ENCODE results near the gene TPD52L1. TPM values are rescaled to one million over a fixed set of nuclear protein-coding genes. Genes with fewer than 3 reads are reported as not detected.

TPD52L1 gene
- total and polyA plus RNA-seq, 2 donors (not counting 1 experiment from before 2014, with no cell fraction given) = not detected

GRCh38 chr6:125121894-125122293, 31.7 kb upstream of the TPD52L1 start:
- POLR2A ChIA-PET = no interaction called here
- Histone ChIP-seq H4K20me1 (ENCODE audit: control insufficient read depth, insufficient read depth, low read length, poor library complexity, severe bottlenecking) (no peaks in the 10 kb centered on the region), H2AFZ (ENCODE audit: insufficient read depth, low read depth, low read length, poor library complexity, severe bottlenecking) (no peak overlapping the region), H3K27ac (ENCODE audit: low read length in 2 of 2) (no peak overlapping the region), H3K4me3 (ENCODE audit: control extremely low read depth in 1 of 5, extremely low read depth in 1 of 5, insufficient read depth in 1 of 5, low read depth in 2 of 5, low read length in 4 of 5) (no peak overlapping the region), H3K9me3 (ENCODE audit: control extremely low read depth in 1 of 3, control insufficient read depth in 2 of 3, insufficient read depth in 1 of 3, low read length in 2 of 3) (peaks cover 0 to 6% (median 0%) of the 10 kb centered on the region in 3 donors), H3K4me2 (replicated peaks; ENCODE audit: low read depth, low read length, poor library complexity, severe bottlenecking) (no peak overlapping the region), H3K4me1 (ENCODE audit: control insufficient read depth in 2 of 2, insufficient read depth in 2 of 2, low read length in 2 of 2) (no peaks in the 10 kb centered on the region), H3K9ac (ENCODE audit: low read length) (no peak overlapping the region), H3K36me3 (replicated peaks in 1 of 2; ENCODE audit: control extremely low read depth in 1 of 2, control insufficient read depth in 1 of 2, extremely low read depth in 1 of 2, insufficient read depth in 2 of 2, low read length in 1 of 2) (no peaks in the 10 kb centered on the region), H3K27me3 (replicated peaks in 1 of 4; ENCODE audit: control extremely low read depth in 1 of 4, control insufficient read depth in 3 of 4, insufficient read depth in 4 of 4, low read length in 3 of 4) (no peaks in the 10 kb centered on the region), H3K79me2 (ENCODE audit: control insufficient read depth, insufficient read depth, low read length) (no peaks in the 10 kb centered on the region)
- TF ChIP-seq CTCF (IDR thresholded peaks at IDR 0.05) (no peak), EZH2 (IDR thresholded peaks at IDR 0.05; ENCODE audit: borderline replicate concordance, insufficient read depth, low read depth, low read length, poor library complexity, severe bottlenecking) (no peak)
- DNase-seq (no peak), ATAC-seq (ENCODE audit: low read depth) (no peak)
- peaks cover 5% of the 10 kb centered on the region for H3K27me3 Mint-ChIP-seq
- H3K4me3 Mint-ChIP-seq = no peak overlapping the region
- H3K4me1 Mint-ChIP-seq = no peaks in the 10 kb centered on the region
- H3K9me3 Mint-ChIP-seq (ENCODE audit: insufficient read depth) = no peaks in the 10 kb centered on the region
- no CpG with 5 or more reads among the region's 1 CpG for WGBS (ENCODE audit: insufficient coverage)
- CTCF ChIA-PET = no interaction called here
- H3K27ac Mint-ChIP-seq = no peak overlapping the region
- intact Hi-C loops (cut with micrococcal nuclease) = no loop called here

- 80% methylated on average over 1 of the region's 3 CpGs for WGBS (ENCODE audit: insufficient coverage)
- Histone ChIP-seq H3K4me1 (ENCODE audit: control insufficient read depth in 2 of 2, insufficient read depth in 2 of 2, low read length in 2 of 2) (no peaks in the 10 kb centered on the region), H3K36me3 (replicated peaks in 1 of 2; ENCODE audit: control extremely low read depth in 1 of 2, control insufficient read depth in 1 of 2, extremely low read depth in 1 of 2, insufficient read depth in 2 of 2, low read length in 1 of 2) (no peaks in the 10 kb centered on the region), H2AFZ (ENCODE audit: insufficient read depth, low read depth, low read length, poor library complexity, severe bottlenecking) (no peak overlapping the region), H3K4me3 (ENCODE audit: control extremely low read depth in 1 of 5, extremely low read depth in 1 of 5, insufficient read depth in 1 of 5, low read depth in 2 of 5, low read length in 4 of 5) (no peak overlapping the region), H3K9ac (ENCODE audit: low read length) (no peak overlapping the region), H3K27me3 (replicated peaks in 1 of 4; ENCODE audit: control extremely low read depth in 1 of 4, control insufficient read depth in 3 of 4, insufficient read depth in 4 of 4, low read length in 3 of 4) (no peaks in the 10 kb centered on the region), H4K20me1 (ENCODE audit: control insufficient read depth, insufficient read depth, low read length, poor library complexity, severe bottlenecking) (no peaks in the 10 kb centered on the region), H3K9me3 (ENCODE audit: control extremely low read depth in 1 of 3, control insufficient read depth in 2 of 3, insufficient read depth in 1 of 3, low read length in 2 of 3) (peaks cover 0 to 6% (median 0%) of the 10 kb centered on the region in 3 donors), H3K79me2 (ENCODE audit: control insufficient read depth, insufficient read depth, low read length) (no peaks in the 10 kb centered on the region), H3K4me2 (replicated peaks; ENCODE audit: low read depth, low read length, poor library complexity, severe bottlenecking) (no peak overlapping the region), H3K27ac (ENCODE audit: low read length in 2 of 2) (no peak overlapping the region)
- ATAC-seq (ENCODE audit: low read depth) = no peak
- Mint-ChIP-seq H3K4me3 (no peak overlapping the region), H3K27me3 (peaks cover 5% of the 10 kb centered on the region), H3K9me3 (ENCODE audit: insufficient read depth) (no peaks in the 10 kb centered on the region), H3K4me1 (no peaks in the 10 kb centered on the region), H3K27ac (no peak overlapping the region)
- POLR2A ChIA-PET = no interaction called here
- CTCF ChIA-PET = no interaction called here
- TF ChIP-seq EZH2 (IDR thresholded peaks at IDR 0.05; ENCODE audit: borderline replicate concordance, insufficient read depth, low read depth, low read length, poor library complexity, severe bottlenecking) = no peak
- no peak for TF ChIP-seq CTCF (IDR thresholded peaks at IDR 0.05)
- intact Hi-C loops (cut with micrococcal nuclease) = no loop called here
- DNase-seq = no peak
These were observed 30.5 kb upstream of the TPD52L1 start for GRCh38 chr6:125123051-125123450.
